Measurements from ENCODE around the gene LYRM1.
"Not testable (repeated sequence)": the region's sequence is repeated elsewhere in the genome, so short reads cannot be mapped to it uniquely, and the experiment has no call there.

Gene LYRM1

DNA sequence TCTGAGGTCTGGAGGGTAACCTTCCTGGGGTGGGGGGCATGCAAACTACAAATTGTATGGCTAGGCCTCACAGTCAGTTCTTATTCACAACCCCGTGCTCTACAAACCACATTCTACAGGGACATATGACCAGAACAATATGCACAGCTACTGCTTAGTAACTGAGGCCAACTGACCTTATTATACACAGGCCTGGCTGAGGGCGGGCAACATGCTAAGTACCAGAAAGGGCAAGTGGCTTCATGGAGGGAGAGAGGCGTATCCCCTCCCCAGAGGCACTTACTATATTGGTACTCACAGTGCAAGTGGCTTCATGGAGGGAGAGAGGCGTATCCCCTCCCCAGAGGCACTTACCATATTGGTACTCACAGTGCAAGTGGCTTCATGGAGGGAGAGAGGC, 39.6 kb upstream of the LYRM1 start:
- H3K36me3 ChIP-seq (ENCODE audit: insufficient read depth, low read length): peaks cover 28% of the 10 kb centered on the region
- H3K27me3 ChIP-seq (ENCODE audit: insufficient read depth, low read length): not testable (repeated sequence)

DNA sequence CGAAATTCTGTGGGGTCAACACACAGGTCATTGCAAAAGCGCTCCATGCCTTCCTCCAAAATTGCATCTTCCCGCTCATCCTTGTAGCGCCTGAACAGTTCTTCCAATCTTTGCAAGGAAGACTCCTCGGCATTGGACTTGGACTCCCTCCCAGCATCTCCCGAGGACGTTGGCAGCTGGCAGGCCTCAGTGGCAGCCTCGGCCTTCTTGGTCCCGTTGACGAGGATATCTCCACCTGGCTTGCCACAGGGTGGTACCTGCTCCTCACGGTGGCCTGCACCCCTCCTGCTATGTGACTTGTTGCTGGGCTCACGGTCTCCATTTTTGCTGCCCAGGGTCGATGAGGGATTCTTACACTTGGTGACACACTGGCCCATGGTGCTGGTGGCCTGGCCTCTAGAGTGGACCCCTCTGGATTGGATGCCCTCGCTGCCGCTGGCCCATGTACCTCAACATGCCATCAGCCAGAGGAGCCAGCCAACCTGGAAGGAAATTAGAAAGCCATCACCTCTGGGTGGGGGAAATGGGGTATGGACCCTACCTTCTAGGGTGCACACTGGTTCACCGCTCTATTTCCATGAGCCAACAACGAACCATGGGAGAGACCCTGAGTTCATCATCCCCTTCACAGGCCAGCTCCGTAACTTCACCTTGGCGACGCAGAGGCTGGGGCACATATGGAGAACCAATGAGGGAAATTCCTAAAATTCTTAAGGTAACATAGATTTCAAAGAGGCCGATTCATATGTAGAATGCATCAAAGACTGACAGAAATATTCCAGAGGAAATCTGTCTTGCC, 38.2 kb upstream of the LYRM1 start:
- Histone ChIP-seq H3K4me1 (ENCODE audit: control insufficient read depth, insufficient read depth, low read length, unreplicated experiment) (peaks cover 28% of the 10 kb centered on the region), H3K4me3 (ENCODE audit: low read depth, low read length) (no peak overlapping the region), H3K36me3 (ENCODE audit: insufficient read depth, low read length) (peaks cover 19% of the 10 kb centered on the region), H3K27ac (ENCODE audit: low read depth, low read length) (no peak overlapping the region), H3K79me2 (ENCODE audit: control insufficient read depth, insufficient read depth, low read length, unreplicated experiment) (peaks cover 60% of the 10 kb centered on the region), H2AFZ (ENCODE audit: low read length, unreplicated experiment) (no peak overlapping the region), H3K27me3 (ENCODE audit: insufficient read depth, low read length) (no peaks in the 10 kb centered on the region)

More for the DNA sequence above, 39.6 kb upstream of the LYRM1 start:
- Histone ChIP-seq H3K79me2 (ENCODE audit: control insufficient read depth, insufficient read depth, low read length, unreplicated experiment) (peaks cover 48% of the 10 kb centered on the region), H3K4me1 (ENCODE audit: control insufficient read depth, insufficient read depth, low read length, unreplicated experiment) (peaks cover 15% of the 10 kb centered on the region)
- not testable (repeated sequence) for H3K4me3 ChIP-seq (ENCODE audit: low read depth, low read length); H3K27ac ChIP-seq (ENCODE audit: low read depth, low read length); H2AFZ ChIP-seq (ENCODE audit: low read length, unreplicated experiment)

DNA sequence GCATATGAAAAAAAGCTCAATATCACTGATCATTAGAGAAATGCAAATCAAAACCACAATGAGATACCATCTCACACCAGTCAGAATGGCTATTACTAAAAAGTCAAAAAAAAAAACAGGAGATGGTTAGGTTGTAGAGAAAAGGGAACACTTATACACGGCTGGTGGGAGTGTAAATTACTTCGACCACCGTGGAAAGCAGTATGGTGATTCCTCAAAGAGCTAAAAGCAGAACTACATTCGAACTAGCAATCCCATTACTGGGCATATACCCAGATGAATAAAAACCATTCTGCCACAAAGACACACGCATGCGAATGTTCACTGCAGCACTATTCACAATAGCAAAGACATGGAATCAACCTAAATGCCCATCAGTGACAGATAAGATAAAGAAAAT, 36.2 kb upstream of the LYRM1 start:
- peak overlapping the region; percentile 96; the same call in 1 of the 2 replicates for H3K27ac ChIP-seq (ENCODE audit: low read depth, low read length)
- peaks cover 80% of the 10 kb centered on the region for H3K79me2 ChIP-seq (ENCODE audit: control insufficient read depth, insufficient read depth, low read length, unreplicated experiment)
- peaks cover 49% of the 10 kb centered on the region for H3K4me1 ChIP-seq (ENCODE audit: control insufficient read depth, insufficient read depth, low read length, unreplicated experiment)
- H3K36me3 ChIP-seq (ENCODE audit: insufficient read depth, low read length): peaks cover 19% of the 10 kb centered on the region
- not testable (repeated sequence) for H3K27me3 ChIP-seq (ENCODE audit: insufficient read depth, low read length); H2AFZ ChIP-seq (ENCODE audit: low read length, unreplicated experiment); H3K4me3 ChIP-seq (ENCODE audit: low read depth, low read length)

DNA sequence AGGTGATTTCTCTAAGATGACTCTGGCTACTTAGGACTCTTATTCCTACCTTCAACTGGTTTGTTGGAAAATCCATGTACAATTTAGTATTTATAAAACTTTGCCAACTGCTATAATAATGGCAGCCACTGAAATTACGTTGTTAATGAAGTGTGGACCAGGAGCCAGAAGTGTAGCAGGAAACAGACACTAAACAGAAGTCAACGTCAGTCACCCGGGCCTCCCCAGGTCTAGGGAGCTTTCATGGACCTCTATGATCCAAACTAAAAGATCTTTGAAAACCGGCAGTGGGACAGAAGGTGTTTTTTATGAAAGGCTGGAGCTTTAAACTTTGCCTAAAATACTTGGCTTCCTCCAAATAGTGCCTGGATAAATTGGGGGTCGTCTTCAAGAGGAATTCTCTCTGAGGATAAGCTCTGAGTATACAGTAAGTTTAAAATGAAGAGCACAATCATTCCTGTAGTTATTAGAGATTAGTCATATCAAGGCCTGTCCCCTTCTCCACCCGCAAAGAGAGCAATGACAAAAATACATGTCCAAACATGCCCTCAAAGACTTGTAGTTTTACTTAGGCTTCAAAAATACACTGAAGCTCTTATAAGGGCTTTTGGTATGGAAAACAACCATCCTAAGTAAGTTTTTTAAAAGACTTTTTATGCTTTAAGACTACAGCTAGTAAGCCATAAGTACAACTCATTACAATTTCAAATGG, 35.0 kb upstream of the LYRM1 start:
- H3K27ac ChIP-seq (ENCODE audit: low read depth, low read length): peak overlapping the region; percentile 96
- peak overlapping the region; percentile 9 for H2AFZ ChIP-seq (ENCODE audit: low read length, unreplicated experiment)
- peak overlapping the region; percentile 41; the same call in 1 of the 2 replicates for H3K4me3 ChIP-seq (ENCODE audit: low read depth, low read length)
- no peaks in the 10 kb centered on the region for H3K27me3 ChIP-seq (ENCODE audit: insufficient read depth, low read length)
- H3K4me1 ChIP-seq (ENCODE audit: control insufficient read depth, insufficient read depth, low read length, unreplicated experiment): peaks cover 49% of the 10 kb centered on the region
- peaks cover 7% of the 10 kb centered on the region for H3K36me3 ChIP-seq (ENCODE audit: insufficient read depth, low read length)
- peaks cover 86% of the 10 kb centered on the region for H3K79me2 ChIP-seq (ENCODE audit: control insufficient read depth, insufficient read depth, low read length, unreplicated experiment)

DNA sequence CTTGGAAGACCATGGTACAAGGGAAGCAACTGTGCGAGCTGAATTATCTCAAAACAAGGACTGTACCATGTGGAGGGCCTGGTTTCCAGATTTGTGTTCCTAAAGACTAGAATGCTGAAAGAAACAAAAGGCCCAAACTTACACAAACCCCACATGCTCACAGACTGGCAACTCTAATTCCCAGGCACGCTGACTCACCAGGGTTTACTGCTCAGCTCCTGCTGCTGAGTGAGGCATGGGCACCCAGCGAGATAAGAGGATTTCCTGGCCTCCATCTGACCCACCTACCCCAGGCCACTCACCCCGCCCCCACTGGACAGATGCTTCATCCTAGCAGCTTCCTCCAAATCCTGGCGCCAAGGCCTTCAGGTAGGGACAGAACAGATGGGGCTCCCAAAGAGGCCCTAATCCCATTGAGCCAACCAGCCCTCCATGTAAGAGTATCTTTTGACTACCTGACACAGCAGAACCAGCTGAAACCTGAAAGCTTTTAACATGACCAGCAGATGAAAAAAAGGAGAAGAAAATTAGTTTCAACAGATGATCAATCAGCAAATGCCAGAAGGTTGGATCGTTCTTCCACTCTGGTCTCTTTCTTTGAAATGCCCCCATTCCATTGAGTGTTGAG, 34.3 kb upstream of the LYRM1 start:
- H3K79me2 ChIP-seq (ENCODE audit: control insufficient read depth, insufficient read depth, low read length, unreplicated experiment): peaks cover 92% of the 10 kb centered on the region

DNA sequence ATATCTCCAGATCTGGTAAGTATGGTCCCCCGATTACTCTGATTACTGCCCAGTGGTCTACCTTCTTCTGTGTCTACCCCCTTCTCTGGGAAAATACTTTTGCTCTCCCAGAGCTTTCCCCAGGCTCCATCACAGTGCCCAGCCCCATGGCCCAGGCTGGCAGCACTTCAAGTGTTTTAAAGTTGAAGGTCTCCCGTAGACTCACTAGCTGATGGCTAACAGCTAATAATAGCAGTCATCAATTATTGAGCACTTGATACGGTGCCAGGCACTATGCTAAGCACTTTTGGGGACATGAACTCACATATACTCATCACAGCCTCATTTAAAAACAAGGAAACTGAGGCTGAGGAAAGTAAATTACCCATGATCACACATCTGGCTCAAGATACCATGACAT, 33.8 kb upstream of the LYRM1 start:
- Histone ChIP-seq H3K36me3 (ENCODE audit: insufficient read depth, low read length) (peaks cover 5% of the 10 kb centered on the region; the same call in 1 of the 2 replicates), H3K4me1 (ENCODE audit: control insufficient read depth, insufficient read depth, low read length, unreplicated experiment) (peaks cover 49% of the 10 kb centered on the region), H3K27ac (ENCODE audit: low read depth, low read length) (peak overlapping the region; percentile 96), H3K79me2 (ENCODE audit: control insufficient read depth, insufficient read depth, low read length, unreplicated experiment) (peaks cover 93% of the 10 kb centered on the region), H3K27me3 (ENCODE audit: insufficient read depth, low read length) (no peaks in the 10 kb centered on the region), H3K4me3 (ENCODE audit: low read depth, low read length) (no peak overlapping the region), H2AFZ (ENCODE audit: low read length, unreplicated experiment) (no peak overlapping the region)

More for the DNA sequence above, 34.3 kb upstream of the LYRM1 start:
- H3K4me1 ChIP-seq (ENCODE audit: control insufficient read depth, insufficient read depth, low read length, unreplicated experiment): peaks cover 49% of the 10 kb centered on the region
- H2AFZ ChIP-seq (ENCODE audit: low read length, unreplicated experiment): no peak overlapping the region
- peaks cover 7% of the 10 kb centered on the region; the same call in 1 of the 2 replicates for H3K36me3 ChIP-seq (ENCODE audit: insufficient read depth, low read length)
- peak overlapping the region; percentile 96 for H3K27ac ChIP-seq (ENCODE audit: low read depth, low read length)
- H3K27me3 ChIP-seq (ENCODE audit: insufficient read depth, low read length): no peaks in the 10 kb centered on the region
- H3K4me3 ChIP-seq (ENCODE audit: low read depth, low read length): peak overlapping the region; percentile 41; the same call in 1 of the 2 replicates

DNA sequence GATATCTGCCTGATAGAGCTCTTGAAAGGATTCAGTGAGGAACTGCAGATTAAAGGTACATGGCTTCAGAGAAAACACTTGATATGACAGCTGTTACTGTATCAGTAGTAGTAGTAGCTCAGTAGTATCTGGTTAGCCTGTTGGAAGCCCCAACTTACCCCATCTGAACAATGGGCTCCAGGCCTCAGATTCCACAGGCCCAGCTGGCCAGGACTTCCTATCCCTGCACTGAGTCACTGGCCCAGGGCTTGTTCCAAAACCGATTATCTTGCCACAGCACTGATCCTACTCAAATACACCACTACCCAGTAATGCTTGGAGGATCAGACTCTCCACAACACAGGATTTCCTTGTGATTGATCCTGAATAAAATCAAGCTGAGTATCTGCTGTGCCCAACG, 33.0 kb upstream of the LYRM1 start:
- 0 out of 2 replicates have a peak overlapping the region, but pooled peaks have one; percentile 10 for H3K27ac ChIP-seq (ENCODE audit: low read depth, low read length)
- peaks cover 49% of the 10 kb centered on the region for H3K4me1 ChIP-seq (ENCODE audit: control insufficient read depth, insufficient read depth, low read length, unreplicated experiment)

DNA sequence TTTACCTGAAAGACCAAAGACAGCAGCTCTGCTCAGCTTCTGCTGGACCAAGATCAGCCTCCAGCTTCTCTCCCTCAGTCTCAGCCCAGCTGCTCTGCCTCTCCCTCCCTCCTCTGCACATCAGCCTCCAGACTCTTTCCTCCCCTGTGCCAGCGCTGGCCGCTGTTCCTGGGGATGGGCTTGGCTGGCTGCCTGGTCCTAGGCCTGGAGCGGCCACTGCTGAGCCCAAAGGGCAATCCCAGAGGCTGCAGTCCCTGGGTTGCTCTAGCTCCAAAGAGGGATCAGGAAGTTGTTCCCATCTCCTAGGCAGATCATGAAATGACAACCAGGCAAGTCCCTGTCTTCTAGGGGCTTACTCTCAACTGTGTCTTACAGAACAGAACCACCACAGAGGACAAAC, 31.7 kb upstream of the LYRM1 start:
- Histone ChIP-seq H3K79me2 (ENCODE audit: control insufficient read depth, insufficient read depth, low read length, unreplicated experiment) (peaks cover 93% of the 10 kb centered on the region), H2AFZ (ENCODE audit: low read length, unreplicated experiment) (no peak overlapping the region), H3K4me3 (ENCODE audit: low read depth, low read length) (no peak overlapping the region), H3K27me3 (ENCODE audit: insufficient read depth, low read length) (no peaks in the 10 kb centered on the region), H3K36me3 (ENCODE audit: insufficient read depth, low read length) (no peaks in the 10 kb centered on the region), H3K27ac (ENCODE audit: low read depth, low read length) (peak overlapping the region; percentile 13; the same call in 1 of the 2 replicates), H3K4me1 (ENCODE audit: control insufficient read depth, insufficient read depth, low read length, unreplicated experiment) (peaks cover 53% of the 10 kb centered on the region)

More for the DNA sequence above, 33.0 kb upstream of the LYRM1 start:
- no peaks in the 10 kb centered on the region for H3K27me3 ChIP-seq (ENCODE audit: insufficient read depth, low read length)
- H2AFZ ChIP-seq (ENCODE audit: low read length, unreplicated experiment): no peak overlapping the region
- H3K79me2 ChIP-seq (ENCODE audit: control insufficient read depth, insufficient read depth, low read length, unreplicated experiment): peaks cover 93% of the 10 kb centered on the region
- no peak overlapping the region for H3K4me3 ChIP-seq (ENCODE audit: low read depth, low read length)
- no peaks in the 10 kb centered on the region; the same call in 1 of the 2 replicates for H3K36me3 ChIP-seq (ENCODE audit: insufficient read depth, low read length)

DNA sequence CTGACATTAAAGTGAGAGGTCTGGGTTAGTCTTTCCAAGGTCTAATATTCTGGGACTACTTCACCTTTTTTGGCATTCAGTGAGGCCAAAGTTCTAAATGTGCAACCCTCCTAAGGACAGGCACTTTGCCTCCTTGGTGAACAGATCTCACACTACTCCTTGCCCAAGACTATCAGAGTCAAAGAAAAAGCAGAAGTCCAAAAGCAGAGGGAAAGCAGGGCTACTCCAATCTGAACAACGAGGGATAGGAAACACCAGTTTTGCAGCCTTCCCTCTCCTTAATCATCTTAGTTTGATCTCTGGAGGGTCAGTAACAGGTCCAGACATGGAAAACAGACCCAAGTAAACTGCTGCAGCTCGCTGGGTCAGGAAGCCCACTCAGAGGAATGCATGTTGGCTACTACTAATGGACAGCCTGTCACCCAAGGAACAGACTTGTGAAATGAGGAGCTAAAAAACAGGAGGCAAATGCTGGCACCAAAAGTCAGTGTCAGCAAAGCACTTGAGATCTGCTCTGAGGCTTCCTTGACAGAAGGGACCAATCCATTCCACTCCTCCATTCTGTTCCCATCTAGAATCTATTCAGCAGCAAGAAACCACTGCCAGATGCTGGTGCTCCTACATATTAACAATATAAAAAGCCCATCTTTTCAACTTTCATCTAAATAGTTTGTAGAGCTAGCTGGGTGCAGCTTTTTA, 30.3 kb upstream of the LYRM1 start:
- H3K27me3 ChIP-seq (ENCODE audit: insufficient read depth, low read length): no peaks in the 10 kb centered on the region
- H3K36me3 ChIP-seq (ENCODE audit: insufficient read depth, low read length): no peaks in the 10 kb centered on the region
- peaks cover 57% of the 10 kb centered on the region for H3K4me1 ChIP-seq (ENCODE audit: control insufficient read depth, insufficient read depth, low read length, unreplicated experiment)
- no peak overlapping the region for H2AFZ ChIP-seq (ENCODE audit: low read length, unreplicated experiment)
- H3K79me2 ChIP-seq (ENCODE audit: control insufficient read depth, insufficient read depth, low read length, unreplicated experiment): peaks cover 93% of the 10 kb centered on the region
- H3K27ac ChIP-seq (ENCODE audit: low read depth, low read length): no peak overlapping the region
- no peak overlapping the region for H3K4me3 ChIP-seq (ENCODE audit: low read depth, low read length)

DNA sequence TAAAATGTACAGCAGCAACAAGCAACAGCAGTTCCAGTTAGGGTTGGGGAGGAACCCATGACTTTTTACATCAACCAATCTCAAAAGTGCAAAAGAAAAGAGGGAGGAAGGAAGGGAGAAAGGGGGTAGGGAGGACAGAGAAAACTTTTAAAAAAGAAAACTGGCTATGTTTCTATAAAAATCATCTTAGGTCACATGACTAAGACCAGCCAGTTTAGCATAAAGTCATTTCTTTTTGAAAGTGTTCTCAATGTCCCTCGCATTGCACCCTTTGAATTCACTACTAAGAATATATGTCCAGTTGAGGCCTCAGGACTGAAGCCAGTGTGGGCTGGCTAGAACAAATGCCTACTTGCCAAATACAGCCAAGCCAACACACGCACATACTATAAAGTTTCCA, 29.3 kb upstream of the LYRM1 start:
- Histone ChIP-seq H3K27ac (ENCODE audit: low read depth, low read length) (no peak overlapping the region), H3K79me2 (ENCODE audit: control insufficient read depth, insufficient read depth, low read length, unreplicated experiment) (peaks cover 94% of the 10 kb centered on the region), H3K4me1 (ENCODE audit: control insufficient read depth, insufficient read depth, low read length, unreplicated experiment) (peaks cover 47% of the 10 kb centered on the region), H3K27me3 (ENCODE audit: insufficient read depth, low read length) (no peaks in the 10 kb centered on the region), H3K4me3 (ENCODE audit: low read depth, low read length) (no peak overlapping the region), H2AFZ (ENCODE audit: low read length, unreplicated experiment) (no peak overlapping the region), H3K36me3 (ENCODE audit: insufficient read depth, low read length) (no peaks in the 10 kb centered on the region)
